ENCODE measurements around the gene FBXO47. TPM values are rescaled to one million over a fixed set of nuclear protein-coding genes. Genes with fewer than 3 reads are reported as not detected.

FBXO47 gene
- total RNA-seq, 1 donor from 2014 or later = not detected

DNA sequence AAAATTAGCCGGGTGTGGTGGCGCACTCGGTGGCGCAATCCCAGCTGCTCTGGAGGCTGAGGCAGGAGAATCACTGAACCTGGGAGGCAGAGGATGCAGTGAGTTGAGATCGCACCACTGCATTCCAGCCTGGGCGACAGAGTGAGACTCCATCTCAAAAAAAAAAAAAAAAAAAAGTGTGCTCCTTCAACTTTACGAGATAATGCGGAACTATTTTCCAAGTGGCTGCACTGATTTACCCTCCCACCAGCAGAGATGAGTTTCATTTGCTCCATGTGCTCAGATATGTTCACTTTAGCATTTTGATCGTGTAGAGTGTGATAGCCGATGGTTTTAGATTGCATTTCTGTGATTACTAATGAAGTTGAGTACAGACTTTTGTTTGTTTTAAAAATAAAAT is 61.8 kb downstream of the FBXO47 start:
- DNase-seq (ENCODE audit: low read depth) = no peak

DNA sequence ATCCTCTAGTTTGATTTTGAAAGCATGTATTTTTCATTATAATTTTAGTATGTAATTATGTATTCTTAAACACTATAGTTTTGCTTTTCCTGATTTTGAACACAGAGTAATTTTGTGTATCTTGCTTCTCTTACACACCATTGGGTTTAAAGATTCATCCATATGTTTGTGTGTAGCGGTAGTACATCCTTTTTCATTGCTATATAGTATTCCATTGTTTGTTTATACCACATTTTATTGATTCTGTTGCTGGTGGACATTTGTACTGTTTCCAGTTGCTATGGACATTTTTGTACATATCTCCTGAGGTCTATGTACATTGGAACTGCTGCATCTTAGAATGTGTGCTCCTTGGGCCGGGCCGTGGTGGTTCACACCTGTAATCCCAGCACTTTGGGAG is 62.3 kb downstream of the FBXO47 start:
- DNase-seq (ENCODE audit: low read depth) = no peak

DNA sequence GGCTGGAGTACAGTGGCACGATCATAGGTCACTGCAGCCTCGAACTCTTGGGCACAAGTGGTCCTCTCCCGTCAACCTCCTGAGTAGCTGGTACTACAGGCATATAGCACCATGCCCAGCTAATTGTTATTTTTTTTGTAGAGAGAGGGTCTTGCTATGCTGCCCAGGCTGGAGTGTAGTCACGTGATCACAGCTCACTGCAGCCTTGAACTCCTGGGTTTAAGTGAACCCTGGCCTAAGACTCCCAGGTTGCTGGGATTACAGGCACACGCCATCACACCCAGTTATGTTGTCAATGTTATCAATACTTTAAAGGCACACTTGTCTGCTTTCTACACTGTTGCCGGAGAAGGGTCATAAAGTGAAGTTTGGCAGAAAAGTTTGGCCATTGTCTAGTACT is 63.8 kb downstream of the FBXO47 start:
- no peak for DNase-seq (ENCODE audit: low read depth)

DNA sequence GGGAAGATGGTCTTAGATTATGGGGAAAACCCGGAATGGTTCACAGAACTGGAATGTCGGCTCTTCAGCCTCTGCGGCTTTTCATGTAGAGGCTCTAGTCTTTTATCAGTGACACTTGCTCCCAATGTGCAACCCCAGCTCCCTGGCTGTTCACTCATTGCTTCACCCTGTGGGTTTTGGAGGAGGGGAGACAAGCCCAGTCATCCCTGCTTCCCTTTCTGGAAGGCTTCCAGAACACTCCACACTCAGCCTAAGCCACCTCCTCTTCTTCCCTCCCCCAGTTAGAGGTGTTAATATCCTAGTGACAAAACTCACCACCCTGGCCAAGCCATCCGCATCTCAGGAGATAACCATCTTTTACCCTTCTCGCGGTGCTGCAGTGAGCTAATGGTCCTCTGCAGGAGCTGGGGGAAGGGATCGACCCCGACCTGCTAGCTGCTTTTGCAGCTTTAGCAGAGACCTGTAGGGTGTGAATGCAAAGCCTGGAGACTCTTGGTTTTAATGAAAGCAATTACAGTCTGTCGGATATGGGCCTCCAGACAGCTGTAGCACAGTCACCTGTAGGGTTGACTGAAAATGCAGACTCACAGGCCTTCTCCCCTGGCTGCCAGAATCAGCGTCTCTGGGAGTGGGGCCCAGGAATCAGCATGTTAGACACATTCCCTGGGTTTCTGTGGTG is 66.1 kb downstream of the FBXO47 start:
- DNase-seq (ENCODE audit: low read depth) = peak; percentile 96

DNA sequence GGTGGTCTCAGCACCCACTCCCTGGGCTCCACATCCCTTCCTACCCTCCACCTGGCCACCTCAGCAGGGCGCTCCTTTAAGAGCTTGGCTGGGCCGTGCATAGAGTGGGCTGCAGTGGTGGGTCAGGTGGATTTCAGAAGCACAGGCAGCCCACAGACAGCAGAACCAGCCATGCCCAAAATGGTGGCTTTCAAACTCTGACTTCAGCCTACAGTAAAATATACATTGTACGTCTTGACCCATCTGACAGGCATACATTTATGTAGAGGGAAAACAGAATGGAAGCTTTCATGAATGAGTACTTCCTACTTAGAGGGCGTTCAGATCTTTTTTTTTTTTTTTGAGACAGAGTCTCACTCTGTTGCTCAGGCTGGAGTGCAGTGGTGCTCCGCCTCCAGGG is 67.8 kb downstream of the FBXO47 start:
- DNase-seq (ENCODE audit: low read depth) = no peak

DNA sequence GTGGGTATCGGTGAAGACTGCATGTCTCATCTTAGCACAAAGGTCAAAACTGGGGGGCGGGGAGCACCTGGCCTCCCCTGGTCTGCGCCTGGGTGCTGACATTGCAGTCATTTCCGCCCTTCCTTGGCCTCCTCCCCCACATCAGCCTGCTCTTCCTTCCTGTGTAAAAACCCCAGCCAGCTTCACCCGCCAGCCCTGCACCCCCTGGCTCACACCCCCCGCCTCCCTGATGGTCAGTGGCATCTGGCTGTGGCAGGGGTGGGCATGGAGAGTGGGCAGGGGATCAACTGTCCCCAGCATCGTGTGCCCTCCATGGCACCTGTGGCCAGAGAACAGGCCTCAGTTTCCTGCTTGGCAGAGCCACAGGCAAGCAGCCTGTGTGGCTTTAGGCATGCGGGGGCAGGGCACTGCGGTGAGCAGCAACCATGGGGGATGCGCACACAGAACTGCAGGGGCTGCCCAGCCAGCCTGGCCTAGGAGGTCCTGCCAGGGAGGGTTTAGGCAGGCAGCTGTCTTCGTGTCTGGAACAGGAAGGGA is 68.3 kb downstream of the FBXO47 start:
- DNase-seq (ENCODE audit: low read depth) = peak; percentile 26

DNA sequence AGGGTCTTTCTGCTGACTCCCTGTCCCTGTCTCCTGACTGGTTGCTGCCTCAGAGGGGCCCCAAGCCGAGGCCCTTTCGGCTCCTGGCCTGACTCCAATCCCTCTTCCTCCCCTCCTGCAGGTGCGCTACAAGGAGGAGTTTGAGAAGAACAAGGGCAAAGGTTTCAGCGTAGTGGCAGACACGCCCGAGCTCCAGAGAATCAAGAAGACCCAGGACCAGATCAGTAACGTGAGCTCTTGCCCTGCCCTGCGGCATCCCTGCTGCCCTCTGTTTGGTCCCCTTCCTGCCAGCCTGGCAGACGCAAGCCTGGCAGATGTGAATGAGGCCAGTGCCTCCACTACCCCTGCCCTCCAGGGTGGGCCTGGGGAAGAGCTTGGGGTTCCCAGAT is 68.9 kb downstream of the FBXO47 start:
- DNase-seq (ENCODE audit: low read depth) = no peak

DNA sequence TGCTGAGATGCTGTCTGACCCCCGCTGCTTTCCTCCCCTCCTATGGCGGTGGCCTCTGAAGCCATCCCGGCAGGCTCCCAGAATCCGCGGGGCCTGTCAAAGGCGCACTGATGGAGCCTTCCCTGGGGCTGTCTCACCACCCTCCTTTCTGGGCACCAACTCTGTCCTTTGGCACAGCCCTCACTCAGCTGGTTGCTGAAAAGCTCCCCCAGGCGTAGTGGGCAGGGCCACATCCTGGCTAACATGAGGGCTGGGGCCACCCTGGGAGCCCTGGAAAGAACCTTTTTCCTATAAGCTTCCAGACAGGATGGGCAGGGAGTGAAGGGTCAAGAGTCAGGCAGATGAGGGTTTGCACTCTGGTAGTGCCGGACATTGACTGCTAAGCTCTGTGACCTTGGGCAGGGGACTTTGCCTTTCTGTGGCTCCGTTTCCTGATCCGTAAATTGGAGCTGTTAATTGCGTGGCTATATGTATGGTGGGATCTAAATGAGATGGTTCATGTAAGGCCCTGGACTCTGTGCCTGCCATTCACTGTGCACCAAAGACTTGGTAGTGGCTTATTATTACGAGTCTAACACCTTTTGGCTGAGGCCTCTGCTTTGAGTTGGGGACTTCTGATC is 69.4 kb downstream of the FBXO47 start:
- DNase-seq (ENCODE audit: low read depth) = no peak

DNA sequence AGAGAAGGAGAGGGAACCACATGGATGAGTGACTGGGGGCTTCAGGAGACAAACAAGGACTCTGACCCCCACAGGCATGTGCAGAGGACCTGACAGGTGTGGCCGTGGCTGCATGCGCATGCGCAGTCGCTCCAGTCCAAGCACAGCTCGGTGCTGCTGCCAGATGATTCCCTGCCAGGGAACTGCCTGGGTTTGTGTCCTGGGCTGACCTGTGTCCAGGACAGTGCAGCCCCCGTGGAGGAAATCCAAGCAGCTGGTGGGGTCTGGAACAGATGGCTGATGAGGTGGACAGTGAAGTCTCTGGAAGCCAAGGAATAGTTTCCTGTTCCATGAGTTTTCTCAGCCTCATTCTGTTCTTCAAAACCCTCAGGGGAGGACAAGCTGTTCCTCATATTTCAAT is 70.0 kb downstream of the FBXO47 start:
- DNase-seq (ENCODE audit: low read depth) = no peak

DNA sequence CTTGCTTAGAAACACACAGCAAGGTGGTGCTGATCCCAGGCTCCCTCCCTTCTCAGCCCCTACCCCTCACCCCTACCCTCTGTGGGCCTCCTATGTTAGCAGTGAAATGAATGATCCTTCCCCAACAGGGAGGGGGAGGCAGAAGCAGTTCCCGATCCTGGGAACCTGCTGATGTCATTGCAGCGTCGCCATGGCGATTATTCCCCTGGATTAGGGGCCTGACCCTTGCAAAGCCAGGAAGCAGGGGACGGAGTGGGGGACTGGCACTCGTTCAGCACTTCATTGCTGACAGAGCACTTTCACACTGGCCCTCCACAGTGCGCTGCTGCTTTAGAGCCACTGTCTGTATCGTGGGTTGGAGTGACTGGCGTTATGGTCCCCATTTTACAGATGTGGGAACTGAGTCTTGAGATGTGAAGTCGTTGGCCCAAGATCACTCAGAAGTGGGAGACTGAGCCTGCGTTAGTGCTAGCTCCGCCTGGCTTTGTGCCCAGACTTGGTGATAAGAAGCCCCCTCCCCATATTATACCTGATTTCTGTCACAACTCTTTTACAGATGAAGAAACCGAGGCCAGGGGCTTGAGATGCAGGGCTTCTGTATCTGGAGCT is 70.8 kb downstream of the FBXO47 start:
- no peak for DNase-seq (ENCODE audit: low read depth)

DNA sequence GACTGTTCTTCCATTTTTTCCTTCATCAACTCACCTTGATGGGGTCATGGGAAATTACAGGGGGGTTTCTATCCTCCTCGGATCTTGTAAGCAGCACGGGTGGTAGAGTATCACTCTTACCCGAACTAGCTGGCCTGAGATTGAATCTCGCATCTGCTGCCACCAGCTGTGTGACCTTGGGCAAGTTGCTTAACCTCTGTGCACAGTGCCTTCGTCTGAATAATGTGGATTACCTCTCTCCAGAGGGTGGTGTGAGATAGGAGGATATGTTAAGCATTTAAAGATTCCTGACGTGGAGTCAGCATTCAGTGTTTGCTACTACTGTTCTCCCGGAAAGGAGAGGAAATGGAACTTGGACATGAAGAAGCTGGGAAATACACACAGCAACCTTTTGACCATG is 72.9 kb downstream of the FBXO47 start:
- DNase-seq (ENCODE audit: low read depth) = no peak

DNA sequence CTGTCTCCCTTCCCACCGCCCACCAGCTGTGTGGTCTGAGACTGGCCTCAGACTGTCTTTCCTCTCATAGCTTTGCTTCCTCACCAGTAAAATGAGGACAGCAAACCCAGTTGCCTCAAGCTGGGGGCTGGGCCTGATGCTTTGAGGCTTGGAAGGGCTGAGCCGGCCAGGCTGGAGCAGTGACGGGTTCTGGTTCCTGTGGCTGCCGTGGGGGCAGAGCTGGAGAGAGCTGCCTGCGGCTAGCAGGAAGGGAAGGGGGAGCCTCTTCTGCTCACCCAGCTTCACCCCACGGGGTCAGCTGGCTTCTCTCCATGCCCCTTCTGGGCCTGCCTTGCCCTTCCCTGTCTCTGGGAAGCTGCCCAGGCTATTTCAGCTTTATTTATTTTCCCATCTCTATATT is 73.6 kb downstream of the FBXO47 start:
- no peak for DNase-seq (ENCODE audit: low read depth)

DNA sequence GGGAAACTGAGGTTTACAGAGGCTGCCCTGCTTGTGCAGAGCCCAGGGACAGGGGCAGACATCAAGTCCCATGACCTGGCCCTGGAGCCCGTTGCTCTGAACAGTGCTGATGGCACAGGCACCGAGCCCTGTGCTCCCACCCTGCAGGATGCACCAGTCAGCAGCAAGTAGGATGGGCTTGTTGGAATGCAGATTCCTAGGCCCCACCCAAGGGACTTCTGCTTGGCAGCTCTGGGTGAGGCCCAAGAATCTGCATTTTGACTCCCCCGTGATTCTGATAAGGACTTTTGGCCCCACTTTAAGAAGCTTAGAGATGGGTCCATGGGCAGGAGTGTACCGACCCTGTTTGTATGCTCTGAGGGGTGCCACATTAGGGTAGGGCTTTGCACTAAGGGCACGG is 74.1 kb downstream of the FBXO47 start:
- DNase-seq (ENCODE audit: low read depth) = no peak

DNA sequence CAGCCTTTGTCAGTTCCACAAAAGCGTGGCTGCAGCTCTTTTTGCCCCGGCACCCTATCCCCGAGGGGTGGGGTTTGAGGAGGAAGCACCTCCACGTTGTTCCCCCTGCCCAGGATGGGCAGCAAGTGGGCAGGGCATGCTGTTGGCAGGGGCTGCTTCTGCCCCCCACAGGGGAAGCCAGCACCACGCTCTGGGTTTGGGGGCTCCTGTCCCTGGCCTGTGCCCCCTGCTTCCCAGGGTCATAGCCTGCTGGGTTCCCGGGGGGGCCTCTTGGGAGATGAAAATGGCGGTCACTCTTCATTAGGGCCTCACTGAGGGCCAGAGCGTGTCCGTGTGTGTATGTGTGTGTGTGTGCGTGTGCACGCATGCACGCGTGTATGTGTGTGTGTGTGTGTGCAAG is 74.6 kb downstream of the FBXO47 start:
- DNase-seq (ENCODE audit: low read depth) = no peak

DNA sequence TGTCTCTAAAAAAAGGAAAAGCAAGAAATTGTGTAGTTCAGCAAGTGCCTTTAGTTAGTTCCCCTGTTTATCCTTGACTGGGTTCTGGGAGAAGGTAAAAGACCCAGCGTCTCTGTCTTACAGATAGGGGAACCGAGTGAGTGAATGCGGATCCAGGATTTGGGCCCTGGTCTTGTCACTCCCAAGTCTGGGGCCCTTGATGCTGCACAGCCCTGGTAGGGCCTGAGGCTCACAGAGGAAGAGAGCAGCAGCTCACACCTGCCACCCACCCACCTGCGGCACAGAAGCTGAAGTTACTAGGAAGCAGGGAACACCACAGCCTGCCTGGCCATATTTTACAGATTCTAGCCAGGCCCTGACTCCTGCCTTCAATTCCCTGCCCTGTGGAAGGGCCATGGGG is 75.1 kb downstream of the FBXO47 start:
- DNase-seq (ENCODE audit: low read depth) = no peak

DNA sequence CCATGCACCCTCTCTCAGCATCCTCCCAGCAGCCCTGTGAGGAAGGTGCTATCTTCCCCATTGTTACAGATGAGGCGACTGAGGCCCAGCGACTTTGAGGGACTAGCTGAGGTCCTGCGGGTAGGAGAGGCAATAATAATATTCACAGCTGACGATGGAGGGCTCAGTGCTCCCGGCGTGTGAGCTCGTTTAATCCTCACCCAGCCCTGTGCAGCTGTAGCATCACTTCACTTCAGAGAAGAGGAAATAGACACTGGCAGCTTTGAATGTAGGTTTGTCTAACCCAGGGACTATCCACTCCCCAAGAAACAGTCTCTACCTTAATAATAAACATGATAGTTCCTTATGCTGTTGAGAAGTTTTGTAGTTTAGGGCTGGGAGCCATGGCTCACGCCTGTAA is 75.8 kb downstream of the FBXO47 start:
- no peak for DNase-seq (ENCODE audit: low read depth)

DNA sequence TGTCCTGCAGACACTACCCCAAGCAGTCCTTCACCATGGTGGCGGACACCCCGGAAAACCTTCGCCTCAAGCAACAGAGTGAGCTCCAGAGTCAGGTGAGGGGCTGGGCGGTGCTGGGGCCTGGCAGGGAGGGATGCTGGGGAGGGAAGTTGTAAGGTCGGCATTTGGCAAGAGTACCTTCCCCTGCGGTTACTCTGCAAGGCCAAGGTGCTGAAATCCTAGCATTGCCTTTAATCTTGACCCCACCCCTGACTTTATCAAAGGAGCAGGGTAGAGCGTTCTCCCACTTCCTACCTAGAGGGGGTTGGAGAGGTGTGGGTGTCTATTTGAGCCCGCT is 76.8 kb downstream of the FBXO47 start:
- no peak for DNase-seq (ENCODE audit: low read depth)

DNA sequence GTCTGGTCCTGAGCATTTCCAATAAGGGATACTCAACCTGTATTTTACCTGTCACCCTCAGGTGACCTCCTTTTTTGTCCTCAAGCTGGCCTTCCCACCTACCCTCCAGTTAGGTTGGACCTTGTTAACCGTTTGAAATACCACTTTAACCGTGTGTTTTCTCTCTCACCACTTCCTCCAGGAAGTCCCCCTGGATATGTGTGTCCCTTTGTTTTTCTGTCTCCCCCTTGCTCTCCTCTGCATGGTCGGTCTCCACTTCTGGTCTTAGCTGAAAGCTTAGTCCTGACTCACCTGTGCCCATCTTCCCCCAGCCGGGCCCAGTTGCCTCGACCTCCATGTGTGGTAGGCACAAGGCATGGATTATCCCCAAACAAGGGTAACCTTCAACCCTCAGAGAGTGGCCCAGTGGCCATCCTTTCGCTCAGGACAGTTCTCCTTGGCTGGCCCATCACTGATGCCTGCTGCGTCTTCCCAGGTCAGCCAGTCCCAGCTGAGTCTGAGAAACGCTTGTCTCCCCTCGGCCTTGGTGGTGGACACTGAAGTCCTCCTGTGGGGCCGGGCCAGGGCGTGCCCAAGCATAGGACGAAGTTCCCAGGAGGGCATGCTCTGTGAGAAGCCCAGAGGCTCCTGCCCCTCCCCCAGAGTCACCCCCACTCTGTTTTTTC is 77.3 kb downstream of the FBXO47 start:
- DNase-seq (ENCODE audit: low read depth) = no peak

DNA sequence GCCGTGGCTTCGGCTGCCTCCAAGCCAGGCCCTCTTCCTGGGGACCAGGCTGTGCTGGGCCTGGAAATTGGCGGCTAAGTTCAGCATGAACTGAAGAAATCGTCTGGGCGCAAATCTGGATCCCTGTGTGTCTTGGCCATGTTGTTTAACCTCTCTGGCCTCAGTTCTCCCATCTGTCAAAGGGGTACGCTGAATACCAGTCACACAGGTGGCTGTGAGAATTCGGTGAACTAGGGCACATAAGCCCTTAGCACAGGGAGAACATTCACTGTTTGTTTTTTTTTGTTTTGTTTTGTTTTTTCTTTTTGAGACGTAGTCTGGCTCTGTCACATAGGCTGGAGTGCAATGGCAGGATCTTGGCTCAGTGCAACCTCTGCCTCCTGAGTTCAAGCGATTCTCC is 78.4 kb downstream of the FBXO47 start:
- DNase-seq (ENCODE audit: low read depth) = no peak

DNA sequence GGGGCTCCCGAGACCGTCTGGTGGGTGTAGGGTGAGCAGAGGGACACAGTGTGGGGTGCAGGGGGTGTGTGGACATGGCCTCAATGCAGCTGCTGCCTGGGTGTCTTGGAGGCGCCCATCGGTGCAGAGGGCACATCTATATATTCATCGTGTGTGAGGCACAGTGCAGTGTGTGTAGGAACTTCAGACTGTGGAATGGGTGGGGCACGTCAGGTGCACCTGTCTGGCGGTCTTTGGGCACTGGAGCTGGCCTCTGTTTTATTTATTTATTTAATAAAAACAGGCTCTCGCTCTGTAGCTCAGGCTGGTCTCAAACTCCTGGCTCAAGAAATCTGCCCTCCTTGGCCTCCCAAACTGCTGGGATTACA is 80.6 kb downstream of the FBXO47 start:
- DNase-seq (ENCODE audit: low read depth) = no peak

All from renal cortical epithelial cell (primary cell).